ENCODE results near the gene DNM3. TPM values are rescaled to one million over a fixed set of nuclear protein-coding genes. Genes with fewer than 3 reads are reported as not detected.

The DNM3 gene
- total RNA-seq, 2 donors from 2014 or later: 1.7 to 2.3 TPM

DNA sequence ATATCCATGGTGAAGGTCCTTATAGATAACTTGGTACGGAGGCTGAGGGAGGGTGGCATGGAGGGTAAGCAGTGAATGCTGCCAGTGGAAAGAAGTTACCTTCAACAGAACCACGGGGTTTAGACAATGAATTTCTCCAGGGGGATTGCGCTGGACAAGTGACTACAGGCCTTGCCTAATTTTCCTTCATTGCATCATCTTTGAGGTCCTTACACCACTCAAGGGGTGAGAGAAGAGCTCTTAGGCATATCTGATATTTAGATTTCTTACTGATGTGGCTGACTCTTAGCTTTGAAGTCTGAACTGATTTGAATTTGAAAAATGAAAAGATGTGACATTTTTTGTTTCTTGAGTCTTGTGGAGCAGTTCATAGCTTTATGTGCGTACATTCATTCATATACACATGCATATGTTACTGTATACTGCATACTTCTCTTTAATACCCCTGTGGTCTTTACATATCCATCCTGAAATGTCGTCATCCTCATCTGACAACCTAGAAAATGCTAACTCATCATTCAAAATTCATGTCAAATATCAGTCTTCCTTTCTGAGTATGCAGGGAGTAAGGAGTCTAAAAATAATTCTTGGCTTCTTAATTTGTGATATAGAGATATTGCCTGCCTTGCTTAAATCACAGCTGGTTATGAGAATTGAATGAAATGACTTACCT lies 63.6 kb downstream of the DNM3 start:
- ATAC-seq (no peak), DNase-seq (no peak)
- intact Hi-C loops (cut with DNase I, micrococcal nuclease): no loop called here

DNA sequence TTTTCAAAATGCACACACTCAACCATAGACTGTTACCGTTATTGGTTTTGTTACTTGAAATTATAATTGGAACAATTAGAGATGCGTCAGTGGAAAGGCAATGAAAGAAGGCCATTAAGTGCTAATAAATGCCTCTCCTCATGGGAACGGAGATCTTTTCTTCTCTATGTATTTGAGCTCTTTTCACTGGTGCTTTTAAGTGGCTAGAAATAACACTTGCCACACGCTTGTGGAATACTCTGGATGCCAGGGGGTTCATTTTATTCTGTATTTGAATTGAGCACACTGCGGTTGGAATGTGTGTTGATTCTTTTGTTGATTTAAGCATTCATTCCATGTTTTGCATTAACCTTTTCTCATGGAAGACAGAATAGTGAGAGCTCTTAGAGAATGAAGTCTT lies 68.4 kb downstream of the DNM3 start:
- intact Hi-C loops (cut with DNase I, micrococcal nuclease): no loop called here
- ATAC-seq (no peak), DNase-seq (no peak)

DNA sequence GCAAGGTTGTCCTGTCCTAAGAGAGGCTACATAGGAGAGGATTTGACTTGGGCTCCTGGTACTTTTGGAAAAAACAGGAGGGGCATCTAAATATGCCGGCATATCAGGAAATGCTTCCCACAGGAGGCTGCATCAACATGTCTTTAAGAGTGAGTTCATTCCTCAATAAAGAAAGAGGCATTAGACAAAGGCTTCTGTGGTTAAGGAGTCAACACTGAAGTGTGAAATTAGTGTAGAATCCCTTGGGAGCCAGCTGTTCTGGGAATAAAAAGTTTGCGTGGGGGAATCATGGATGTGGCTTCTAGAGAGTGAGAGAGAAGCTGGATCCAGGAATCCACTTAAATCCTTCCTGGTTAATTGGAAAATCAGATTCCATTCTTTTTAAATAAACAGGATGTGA lies 69.5 kb downstream of the DNM3 start:
- intact Hi-C loops (cut with DNase I, micrococcal nuclease): no loop called here
- DNase-seq (no peak), ATAC-seq (no peak)

DNA sequence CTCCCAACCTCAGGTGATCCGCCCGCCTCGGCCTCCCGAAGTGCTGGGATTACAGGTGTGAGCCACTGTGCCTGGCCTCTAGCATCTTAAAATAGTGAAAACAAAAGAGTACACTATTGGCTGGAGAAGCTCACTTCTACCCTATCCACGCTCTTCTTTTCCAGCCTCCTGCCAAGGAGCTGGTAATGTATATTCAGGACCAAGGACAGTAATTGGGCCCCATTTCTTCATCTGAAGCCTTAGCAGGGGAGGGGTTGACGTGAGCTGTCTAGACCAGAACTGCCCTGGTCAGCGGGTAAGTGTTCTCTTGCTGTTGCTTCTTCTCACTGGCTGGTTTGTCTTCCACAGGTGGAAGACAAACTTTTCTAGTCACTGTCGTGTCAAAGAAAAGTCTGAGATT lies 70.2 kb downstream of the DNM3 start:
- intact Hi-C loops (cut with DNase I, micrococcal nuclease): no loop called here
- no peak for ATAC-seq
- DNase-seq: no peak

DNA sequence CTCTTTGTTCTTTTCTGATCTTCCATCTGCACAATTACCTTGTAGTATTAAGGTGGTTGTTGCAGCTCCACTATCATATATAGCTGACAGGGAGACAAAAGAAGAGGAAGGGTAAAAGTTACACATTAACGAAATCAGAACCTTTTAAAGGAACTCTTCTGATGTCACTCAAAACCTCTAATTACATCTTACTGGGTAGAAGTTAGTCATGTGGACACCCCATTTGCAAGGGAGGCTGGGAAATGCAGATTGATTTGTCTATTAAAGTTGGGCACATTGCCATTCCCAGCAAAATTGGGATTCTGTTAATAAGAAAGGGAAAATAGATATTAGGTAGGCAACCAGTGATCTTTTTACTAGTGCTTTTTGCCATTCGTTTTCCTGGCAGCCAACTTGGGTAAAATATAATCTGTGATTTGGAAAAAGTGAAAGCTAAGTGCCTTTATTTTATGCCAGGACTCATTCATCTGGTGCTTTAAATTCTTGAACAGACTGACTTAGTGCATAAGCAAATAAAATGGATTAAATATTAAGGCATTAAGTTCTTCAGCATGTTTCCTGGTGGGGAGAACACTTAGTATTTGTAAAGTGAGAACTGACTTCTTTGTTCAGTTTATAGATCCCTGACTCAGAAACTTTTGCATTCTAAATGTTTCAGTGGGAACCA lies 71.3 kb downstream of the DNM3 start:
- DNase-seq: no peak
- peak; percentile 69 for ATAC-seq
- intact Hi-C loops (cut with DNase I, micrococcal nuclease): no loop called here

DNA sequence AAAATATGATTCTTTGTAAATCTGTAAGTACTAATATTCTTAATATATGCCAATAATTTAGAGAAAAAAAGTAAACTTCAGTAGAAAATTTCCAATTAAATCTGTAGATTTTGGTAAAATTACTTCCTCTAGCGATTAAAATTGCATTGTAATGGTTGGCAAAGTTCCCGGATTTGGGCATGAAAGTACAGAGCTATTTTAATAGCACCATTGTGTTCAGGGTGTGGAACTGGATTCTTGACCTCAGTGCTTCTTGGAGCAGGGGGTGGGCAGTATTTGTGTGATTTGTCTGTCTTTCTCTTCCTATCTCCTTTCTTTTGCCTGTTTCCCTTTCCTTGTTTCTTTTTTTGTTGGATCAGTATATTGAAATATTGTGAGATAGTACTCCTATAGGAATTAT lies 72.1 kb downstream of the DNM3 start:
- ATAC-seq (peak; percentile 94), DNase-seq (peak; percentile 28 to 64)
- intact Hi-C loops (cut with DNase I, micrococcal nuclease): no loop called here

DNA sequence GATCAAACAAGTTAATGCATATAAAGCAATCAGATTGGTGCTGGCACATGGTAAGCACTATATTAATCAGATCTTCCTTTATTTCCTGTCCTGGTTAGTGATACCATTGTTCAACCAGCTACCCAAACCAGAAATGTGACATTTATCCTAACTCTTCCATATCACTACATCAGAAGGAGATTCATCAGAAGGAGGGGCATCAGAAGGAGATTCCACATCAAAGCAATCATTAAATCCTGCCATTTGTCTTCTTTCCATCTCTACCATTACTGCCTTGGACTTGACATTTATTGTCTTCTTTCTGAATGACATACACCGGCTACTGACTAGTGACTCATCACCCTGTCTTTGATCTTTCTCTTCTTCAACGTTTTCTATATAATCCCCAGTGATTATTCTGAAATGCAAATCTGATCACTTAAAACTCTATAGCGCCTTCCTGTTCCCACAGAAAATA lies 75.0 kb downstream of the DNM3 start:
- intact Hi-C loops (cut with DNase I, micrococcal nuclease): no loop called here
- no peak for ATAC-seq
- no peak for DNase-seq

DNA sequence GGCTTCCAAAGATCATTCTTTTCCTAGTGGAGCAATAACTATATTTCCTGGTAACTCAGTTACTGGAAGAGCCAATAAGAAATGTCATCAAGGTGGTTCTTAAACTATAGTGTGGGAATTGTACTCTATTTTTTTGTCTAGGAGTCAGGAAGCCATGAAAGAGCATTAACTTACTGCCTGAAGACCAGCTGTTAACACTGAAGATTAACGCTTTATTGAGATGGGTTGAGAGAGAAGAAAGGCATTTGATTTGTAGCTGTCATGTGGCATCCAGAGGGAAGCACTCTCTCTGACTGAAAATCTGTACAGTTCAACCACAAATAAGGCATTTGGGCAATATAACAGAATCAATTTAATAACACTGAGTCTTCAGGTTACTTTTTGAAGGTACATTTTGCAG lies 76.0 kb downstream of the DNM3 start:
- intact Hi-C loops (cut with DNase I, micrococcal nuclease): no loop called here
- DNase-seq (no peak), ATAC-seq (peak; percentile 37)

DNA sequence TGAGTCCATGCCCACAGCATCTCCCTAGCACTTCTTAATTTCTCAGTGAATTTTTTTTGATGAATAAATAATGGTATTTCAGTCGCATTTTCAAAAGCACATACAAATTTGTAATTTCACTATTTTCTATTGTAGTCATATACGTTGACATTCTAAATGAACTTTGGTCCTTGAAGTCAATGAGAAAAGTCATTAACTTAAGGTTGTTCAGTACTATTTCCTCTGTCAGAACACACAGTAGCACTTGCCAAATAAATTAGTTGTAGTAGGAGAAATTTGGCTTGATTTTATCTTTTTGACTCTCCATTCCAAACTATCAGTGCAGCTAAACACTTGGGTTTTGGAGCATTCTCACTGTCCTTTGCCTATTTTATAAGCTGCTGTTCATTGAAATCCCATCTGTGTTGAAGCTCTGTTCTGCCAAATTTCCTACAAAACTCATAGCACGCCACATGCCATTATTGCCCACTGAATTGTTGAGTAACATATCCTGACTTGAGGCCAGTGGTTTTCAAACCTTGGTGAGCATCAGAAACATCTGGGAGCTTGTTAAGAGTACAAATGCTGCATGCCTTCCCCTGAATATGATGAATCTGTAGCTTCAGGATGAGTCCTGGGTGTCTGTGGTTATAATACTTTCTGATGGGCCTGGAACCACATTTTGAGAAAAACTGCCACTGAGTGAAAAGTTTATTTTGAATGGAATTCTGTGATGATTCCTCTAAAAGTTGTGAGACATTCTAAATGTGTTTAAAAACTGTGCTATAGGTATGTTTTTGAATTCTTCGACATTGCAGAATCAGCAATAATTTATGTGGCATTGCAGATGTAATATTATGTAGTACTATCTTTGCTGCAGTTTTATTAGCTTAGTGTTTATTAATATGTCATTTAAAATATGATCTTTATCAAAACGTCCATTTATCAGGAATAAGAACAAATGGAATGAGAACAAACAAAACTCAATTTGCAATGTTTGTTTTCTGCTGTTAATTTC lies 78.9 kb downstream of the DNM3 start:
- intact Hi-C loops (cut with DNase I, micrococcal nuclease): no loop called here
- ATAC-seq: peak; percentile 76
- DNase-seq: no peak

DNA sequence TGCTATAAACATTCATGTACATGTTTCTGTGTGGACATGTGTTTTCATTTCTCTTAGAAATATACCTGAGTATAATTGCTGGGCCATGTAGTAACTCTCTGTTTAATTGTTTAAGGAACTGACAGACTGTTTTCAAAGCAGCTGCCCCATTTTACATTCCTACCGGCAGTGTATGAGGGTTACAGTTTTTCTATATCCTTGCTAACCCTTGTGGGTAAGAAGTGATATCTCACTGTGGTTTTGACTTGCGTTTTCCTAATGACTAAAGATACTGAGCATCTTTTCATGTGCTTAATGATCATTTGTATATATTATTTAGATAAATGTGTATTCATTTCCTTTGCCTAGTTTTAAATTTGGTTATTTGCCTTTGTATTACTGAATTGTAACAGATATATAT lies 81.7 kb downstream of the DNM3 start:
- intact Hi-C loops (cut with DNase I, micrococcal nuclease): no loop called here
- no peak for ATAC-seq
- no peak for DNase-seq

DNA sequence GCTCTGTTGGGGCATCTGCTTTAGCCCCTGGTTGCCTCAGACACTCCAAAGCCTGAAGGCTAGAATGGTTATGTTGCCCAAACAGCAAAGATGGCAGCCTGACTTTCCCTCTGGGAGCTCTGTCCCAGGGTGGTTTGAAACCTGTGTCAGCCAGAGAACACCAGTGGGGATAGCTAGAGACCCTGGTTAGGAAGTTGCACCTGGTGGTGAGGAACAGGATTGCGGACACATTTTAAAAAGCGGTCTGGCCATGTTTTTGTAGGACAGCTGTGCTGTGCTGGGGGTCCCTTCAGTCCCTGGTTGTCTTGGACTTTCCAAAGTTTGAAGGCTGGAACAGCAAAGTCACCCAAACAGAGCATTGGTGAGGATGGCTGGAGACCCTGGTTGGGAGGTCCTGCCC lies 87.8 kb downstream of the DNM3 start:
- intact Hi-C loops (cut with DNase I, micrococcal nuclease): no loop called here
- no peak for ATAC-seq

DNA sequence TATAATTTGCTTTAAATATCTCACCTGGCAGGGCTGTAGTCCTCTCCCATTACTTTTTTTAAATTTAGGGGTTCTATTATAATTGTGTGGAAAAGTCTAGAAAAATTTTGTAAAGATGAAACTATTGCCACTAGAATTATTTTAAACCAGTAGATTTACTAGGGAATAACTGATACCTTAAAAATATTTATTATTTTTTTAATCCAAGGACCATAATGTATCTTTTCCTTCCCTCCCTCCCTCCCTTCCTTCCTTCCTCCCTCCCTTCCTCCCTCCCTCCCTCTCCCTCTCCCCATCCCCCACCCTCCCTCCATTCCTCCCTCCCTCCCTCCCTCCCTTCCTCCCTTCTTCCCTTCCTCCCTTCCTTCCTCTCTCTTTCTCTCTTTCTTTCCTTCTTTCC lies 90.5 kb downstream of the DNM3 start:
- ATAC-seq: no peak
- no peak for DNase-seq
- intact Hi-C loops (cut with DNase I, micrococcal nuclease): no loop called here

More for the DNA sequence above, 87.8 kb downstream of the DNM3 start:
- DNase-seq: no peak

DNA sequence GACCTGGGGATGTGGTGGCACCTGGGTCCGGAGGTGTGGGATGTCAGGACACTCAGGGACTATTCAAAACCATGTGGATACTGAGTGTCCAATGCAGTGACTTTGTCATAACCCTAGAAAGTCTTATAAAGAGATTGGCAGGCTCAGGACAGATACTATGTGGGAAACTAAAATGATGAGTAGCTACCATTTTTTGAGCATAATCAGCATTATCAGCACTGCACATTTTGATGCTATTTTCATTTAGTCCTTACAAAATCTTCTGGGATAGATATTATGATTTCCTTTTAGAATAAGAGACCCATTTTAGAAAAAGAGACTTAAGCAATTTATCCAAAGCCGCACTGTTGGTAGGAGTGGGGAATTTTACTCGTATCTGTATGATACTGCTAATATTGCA lies 93.4 kb downstream of the DNM3 start:
- DNase-seq (no peak), ATAC-seq (no peak)
- intact Hi-C loops (cut with DNase I, micrococcal nuclease): no loop called here

DNA sequence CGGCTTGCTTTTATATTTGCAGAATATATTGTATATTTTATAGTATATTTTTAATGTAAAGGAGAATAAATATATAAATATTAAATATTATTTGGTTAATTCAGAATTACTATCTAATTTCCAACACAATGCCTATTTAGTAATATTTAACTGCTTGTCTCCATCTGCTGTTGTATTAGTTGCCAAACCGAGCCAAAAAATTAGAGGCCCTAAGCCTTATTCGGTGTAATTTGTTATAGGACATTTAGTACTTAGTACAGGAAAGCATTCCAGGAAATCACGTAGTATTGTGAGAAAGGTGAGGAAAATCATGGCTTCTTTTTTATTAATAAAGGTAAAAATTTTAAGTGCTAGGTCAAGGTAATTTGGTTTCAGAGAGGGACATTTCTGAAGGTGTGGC lies 93.8 kb downstream of the DNM3 start:
- ATAC-seq: no peak
- intact Hi-C loops (cut with DNase I, micrococcal nuclease): no loop called here
- no peak for DNase-seq

DNA sequence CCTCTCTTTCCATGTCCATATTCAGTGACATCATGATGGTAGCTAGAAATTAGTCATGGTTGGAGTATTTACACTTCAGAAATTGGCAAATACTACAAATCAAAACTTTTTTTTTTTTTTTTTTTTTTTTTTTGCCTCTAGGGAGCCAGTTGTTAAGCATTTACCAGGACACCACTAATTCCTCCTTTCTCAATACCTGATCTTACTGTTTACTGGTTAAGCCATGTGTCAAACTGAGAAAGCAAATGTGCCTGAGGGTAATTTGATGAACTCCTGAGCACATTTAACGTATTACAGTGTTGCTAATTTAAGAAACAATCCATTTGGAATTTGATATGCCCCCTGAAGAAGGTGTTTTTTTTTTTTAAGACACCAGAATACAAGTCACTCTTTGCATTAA lies 94.4 kb downstream of the DNM3 start:
- ATAC-seq: no peak
- intact Hi-C loops (cut with DNase I, micrococcal nuclease): no loop called here
- DNase-seq: no peak

DNA sequence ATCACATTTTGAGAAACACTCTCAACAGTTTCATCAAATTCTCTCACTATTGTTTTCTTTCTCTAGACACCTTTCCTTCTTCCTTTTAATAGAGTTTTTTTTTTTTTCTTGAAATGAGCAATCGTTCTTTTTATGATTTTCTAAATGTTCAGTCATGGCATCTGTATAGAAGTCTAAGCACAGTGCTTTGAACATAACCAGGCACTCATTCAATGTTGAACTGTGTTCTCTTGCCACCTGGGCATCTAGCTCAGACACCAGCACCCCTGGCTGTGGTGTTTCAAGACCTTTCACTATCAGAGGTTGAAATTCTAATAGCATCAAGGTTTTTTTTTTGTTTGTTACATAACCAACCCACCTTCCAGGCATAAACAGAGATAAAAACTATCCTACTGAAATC lies 96.6 kb downstream of the DNM3 start:
- ATAC-seq (no peak), DNase-seq (no peak)
- intact Hi-C loops (cut with DNase I, micrococcal nuclease): no loop called here

DNA sequence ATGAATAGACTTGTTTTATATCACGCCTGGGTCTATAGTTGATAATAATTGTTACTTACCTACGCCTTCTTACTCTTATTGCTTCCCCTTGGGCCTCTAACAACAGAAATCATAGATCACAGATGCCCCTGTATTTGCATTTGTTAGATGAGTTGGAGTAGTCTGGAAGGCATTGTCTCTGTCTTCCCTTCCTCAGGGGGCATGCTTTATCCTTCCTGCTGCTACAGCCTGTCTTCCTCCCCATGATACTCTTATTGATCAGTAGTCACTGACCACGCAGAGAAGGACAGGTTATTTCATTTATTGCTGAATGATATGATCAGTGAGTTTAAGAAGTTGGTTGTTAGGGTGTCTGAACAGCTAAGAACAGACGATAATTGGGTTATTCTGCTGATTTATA lies 98.4 kb downstream of the DNM3 start:
- no peak for ATAC-seq
- intact Hi-C loops (cut with DNase I, micrococcal nuclease): no loop called here
- DNase-seq: no peak

DNA sequence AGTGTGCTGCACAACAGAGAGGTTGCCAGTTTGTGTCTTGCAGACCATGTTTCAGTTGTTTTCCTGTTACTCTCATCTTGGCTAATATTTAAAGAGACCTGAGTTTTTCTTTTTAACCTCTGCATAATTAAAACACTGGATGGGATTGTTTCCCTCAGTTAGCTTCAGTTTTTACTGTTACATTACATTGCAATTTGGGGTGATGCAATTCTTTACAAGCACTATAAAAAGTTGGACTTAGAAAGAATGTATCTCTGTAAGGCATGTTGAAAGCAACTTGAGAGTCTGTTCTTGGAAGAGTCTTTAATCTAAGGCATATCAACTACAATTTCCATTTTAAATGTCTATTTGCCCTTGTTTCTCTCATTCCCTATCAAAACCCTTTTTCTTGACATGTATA lies 99.1 kb downstream of the DNM3 start:
- DNase-seq (no peak), ATAC-seq (peak; percentile 93)
- intact Hi-C loops (cut with DNase I, micrococcal nuclease): no loop called here

DNA sequence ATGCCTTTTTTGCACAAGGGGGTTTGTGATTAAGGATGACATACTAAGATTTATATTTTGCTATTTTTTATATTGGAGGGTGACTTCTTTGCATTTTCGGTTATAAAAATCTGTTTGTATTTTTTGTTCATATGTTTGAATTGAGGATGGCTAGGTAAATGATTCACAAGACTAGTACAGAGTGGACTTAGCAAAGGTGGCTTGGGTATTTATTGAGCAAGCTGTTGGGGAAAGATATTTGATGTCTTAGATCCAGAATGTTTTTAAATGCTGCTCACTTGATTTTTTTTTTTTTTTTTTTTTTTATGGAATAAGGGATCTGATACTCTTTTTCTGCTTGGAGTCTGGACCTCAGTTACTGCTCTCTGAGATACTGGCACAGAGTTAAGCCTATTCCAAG lies 100.6 kb downstream of the DNM3 start:
- no peak for DNase-seq

More for the DNA sequence above, 100.6 kb downstream of the DNM3 start:
- intact Hi-C loops (cut with DNase I, micrococcal nuclease): no loop called here
- peak; percentile 51 for ATAC-seq

Data from left colon (tissue), 2 donors.